NCI-H524 (cell line): Measurements from ENCODE around the gene ESPNL.

Source experiments
- DNase-seq, 2 experiments: peaks; one replicate each; lab custom pipeline; 2025; lab: John Stamatoyannopoulos, UW

The ESPNL gene

DNA sequence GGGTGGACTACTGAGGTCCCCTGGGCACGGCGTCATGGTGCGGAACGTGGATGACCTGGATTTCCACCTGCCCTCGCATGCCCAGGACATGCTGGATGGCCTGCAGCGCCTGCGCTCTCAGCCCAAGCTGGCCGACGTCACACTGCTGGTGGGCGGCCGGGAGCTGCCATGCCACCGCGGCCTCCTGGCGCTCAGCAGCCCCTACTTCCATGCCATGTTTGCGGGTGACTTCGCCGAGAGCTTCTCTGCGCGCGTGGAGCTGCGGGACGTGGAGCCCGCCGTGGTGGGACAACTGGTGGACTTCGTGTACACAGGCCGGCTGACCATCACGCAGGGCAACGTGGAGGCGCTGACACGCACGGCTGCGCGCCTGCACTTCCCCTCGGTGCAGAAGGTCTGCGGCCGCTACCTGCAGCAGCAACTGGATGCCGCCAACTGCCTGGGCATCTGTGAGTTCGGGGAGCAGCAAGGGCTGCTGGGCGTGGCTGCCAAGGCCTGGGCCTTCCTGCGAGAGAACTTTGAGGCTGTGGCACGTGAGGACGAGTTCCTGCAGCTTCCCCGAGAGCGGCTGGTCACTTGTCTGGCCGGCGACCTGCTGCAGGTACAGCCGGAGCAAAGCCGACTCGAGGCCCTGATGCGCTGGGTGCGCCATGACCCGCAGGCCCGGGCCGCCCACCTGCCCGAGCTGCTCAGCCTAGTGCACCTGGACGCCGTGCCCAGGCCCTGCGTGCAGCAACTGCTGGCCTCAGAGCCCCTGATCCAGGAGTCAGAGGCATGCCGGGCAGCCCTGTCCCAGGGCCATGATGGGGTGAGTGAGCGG, 40.8 kb downstream of the ESPNL start:
- DNase-seq = no peak

DNA sequence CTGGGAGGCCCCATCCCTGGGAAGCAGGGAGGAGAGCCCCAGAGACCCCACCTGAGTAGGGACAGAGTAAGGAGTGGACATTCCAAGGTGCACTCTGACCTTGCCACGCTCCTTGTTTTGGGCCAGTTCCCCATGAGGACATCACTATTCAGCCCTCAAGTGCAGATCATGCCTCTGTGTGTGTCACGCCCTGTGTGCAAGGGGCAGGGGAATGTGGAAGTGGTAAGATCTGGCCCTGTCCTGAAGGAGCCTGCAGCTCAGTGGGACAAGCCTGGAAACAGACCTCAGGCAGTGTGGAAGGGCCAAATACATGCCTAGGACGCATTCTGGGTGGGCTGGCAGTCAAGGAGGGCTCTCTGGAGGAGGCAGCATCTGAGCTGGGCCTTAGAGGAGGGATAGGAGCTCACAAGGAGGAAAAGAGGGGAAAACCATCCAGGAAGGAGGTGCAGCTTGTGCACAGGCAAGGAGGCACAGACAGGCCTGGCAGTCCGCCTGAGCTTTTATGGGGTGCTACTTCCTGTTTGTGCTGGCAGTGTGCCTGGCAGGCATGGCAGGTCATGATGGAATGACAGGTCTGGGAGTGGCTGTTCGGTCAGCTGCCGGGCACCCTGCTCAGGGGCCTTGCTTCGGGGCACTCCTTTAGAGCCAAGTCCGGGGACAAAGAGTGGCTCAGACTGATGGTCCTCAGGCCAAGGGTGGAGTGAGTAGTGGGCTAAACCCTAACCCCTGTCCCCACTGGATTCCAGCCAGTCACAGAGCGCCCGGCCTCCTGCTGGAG, 41.6 kb downstream of the ESPNL start:
- no peak for DNase-seq

DNA sequence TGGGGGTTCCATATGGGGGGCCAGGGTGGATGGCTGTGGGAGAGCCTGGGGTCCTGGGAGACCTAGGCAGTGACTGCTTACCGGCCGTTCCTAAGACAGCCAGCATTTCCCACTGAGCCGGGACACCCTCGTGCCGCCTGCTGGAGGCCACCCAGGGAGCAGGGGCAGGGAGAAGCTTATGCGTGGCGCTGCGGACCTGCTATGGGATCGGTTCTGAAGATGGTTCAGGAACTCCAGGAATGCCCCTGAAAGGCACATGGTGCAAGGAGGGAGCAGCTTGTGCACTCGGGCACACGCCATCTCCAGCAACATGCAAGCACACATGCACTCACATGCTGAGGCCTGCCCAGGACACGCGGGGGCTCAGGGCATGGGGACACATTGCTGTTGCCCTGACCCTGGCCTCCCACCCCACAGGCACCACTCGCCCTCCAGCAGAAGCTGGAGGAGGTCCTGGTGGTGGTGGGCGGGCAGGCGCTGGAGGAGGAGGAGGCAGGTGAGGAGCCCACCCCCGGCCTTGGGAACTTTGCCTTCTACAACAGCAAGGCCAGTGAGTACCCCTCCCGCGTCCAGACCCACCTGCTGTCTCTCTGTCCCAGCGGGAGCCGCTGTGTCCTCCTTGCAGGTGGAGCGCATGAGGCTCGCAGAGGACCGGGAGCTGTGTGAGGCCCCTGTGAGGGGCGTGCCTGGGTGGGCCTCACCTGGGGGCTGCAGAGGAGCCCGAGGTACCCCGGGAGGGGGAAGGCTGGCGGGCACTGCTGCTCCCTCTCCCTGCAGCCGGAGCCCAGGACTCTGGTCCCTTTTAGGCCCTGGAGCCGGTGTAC, 42.5 kb downstream of the ESPNL start:
- DNase-seq = no peak

DNA sequence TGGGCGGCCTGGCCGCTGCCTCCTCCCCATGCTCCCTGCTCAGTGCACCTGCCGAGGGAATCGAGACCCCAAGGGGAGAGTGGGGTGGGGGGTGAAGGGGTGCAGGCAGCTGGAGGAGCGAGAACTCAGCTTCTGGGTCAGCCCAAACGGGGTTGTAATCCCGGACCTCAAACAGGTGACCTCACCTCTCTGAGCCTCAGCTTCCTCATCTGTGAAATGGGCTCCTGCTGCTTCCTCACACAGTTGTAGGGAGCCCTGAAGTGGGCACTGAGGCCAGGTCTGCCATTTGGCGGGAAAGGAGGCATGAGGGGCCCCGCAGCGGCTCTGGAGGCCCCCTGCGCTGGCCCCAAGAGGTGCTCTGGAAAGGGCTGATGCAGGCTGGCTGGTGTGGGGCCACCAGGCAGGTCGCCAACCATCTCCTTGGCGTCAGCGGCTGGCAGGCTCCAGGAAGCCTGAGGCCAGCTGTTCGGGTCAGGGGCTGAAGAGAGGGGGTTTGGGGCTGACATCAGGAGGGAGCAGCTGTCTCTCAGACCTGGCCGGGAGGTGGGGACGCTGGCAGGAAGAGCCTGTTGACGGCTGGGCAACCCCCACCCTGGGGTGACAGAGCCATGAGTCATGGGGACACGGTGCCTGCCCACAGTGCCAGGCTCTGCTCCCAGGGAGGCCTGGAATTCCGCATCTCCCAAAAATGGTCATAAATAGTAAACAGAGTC, 43.3 kb downstream of the ESPNL start:
- peak; percentile 41 to 77 for DNase-seq

DNA sequence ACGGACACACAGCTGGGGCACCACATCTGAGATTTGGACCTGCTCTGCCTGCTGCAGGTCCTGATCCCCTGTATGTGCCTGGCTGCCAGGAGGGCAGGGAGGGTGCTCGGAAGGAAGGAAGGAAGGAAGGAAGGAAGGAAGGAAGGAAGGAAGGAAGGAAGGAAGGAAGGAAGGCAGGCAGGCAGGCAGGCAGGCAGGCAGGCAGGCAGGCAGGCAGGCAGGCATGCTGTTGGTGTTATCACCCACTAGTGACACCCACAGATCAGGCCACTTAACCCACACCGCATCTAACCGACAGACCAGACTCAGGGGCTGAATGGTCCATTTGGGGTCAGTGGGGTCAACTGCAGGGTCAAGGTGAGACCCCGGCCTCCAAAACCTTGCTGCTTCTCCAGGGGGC, 44.1 kb downstream of the ESPNL start:
- no peak for DNase-seq

DNA sequence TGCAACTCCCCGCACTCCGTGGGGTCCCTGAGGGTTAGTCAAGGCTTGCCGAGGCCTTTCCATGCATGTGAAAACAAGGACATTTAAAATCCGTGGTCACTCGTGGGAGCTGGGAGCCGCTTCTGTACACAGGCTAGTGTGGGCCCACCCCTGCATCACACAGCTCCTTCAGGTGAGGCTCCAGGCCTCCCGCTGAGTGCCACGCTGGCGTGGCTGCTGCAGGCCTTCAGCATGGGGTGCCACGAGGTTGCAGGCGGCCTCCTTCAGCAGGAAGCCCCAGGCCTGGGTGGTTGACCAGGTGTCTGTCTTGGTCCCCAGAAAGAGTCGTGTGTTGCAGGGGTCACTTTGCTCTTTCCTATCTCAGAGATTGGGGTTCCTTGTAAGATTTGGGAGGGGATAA, 44.9 kb downstream of the ESPNL start:
- no peak for DNase-seq

DNA sequence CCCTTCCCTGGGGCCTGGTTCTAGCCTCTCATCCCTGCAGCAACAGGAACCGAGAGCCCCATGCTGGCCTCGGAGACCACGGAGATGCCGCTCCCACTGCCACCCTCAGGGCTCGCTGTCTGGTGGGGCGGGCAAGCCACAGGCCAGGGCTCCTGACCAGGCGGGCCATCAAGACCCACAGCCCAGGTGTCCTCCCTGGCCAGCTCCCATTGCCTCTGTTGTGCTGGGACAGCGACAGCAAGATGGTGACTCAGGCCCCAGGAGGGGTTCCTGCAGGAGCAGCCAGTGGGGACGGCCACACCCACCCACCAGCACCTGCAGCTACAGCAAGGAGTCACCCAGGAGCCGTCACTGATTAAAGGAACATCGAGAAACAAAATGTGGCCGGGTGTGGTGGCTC, 45.7 kb downstream of the ESPNL start:
- DNase-seq = no peak

DNA sequence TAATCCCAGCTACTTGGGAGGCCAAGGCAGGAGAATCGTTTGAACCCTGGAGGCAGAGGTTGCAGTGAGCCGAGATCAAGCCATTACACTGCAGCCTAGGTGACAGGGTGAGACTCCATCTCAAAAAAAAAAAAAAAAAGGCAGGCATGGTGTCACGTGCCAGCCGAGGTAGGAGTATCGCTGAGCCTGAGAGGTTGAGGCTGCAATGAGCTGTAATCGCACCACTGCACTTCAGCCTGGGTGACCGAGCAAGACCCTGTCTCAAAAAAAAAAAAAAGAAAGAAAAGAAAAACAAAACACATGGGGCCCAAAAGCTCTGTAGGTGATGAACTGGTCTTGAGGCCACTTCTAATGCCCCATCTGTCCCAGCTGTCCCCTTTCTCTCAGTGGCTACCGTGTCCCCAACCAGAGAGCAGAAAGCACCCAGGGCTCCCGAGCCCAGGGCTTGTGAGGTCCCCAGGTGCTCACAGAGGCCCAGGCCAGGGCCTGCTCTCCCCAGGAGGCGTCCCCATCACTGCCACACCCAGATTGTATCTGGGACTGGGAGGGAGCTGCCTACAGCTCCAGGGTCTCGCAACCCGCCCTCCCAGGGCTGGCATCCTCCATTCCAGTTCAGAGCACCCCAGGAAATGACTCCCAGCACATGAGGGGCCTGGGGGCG, 46.9 kb downstream of the ESPNL start:
- DNase-seq = peak in 1 of 2 experiments; percentile 13

DNA sequence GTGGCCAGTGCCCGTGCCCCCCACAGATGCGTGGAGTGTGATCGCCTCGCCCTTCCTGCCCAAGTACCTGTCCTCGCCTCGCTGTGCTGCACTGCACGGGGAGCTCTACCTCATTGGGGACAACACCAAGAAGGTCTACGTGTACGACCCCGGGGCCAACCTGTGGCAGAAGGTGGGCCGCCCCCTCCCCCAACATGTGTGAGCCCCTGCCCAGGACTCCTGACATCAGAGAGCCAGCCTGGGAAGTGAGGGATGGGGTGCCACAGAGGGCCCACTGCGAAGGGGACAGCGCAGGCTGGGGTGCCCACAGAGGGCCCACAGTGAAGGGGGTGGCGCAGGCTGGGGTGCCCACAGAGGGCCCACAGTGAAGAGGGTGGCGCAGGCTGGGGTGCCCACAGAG, 48.8 kb downstream of the ESPNL start:
- DNase-seq = no peak

DNA sequence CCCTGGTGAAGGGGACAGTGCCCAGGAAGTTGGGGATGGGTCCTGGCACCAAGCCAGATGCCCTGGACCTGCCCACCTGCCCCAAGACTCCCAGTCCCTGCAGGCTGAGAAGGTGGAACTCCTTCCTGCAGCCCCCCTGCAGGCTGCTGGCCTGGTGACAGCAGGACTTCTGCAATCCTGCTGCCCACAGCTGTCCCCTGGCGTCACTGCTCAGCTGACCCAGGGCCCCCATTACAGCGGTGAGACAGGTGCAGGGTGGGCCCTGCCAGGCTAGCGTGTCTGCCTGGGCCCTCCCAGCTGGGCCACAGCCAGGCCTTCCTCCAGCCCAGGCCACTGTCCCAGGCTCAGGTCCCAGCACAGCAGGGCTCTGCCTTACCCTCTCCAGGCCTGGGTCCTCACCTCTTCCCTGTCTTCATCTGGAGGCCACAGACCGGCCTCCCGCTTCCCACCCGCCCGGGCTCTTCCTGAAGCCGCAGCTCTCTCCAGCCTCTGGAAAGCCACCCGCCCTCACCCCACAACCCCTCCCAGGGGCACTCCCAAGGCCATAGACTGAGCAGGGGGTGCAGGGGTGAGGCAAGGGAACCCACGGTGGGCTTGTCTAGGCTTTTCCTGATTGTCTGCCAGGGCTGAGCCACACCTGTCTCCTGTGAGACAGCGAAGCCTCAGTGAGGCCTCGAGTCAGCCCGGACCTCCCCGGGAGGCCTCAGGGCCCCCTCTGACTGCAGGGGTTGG, 49.9 kb downstream of the ESPNL start:
- DNase-seq = peak in 1 of 2 experiments; percentile 49

DNA sequence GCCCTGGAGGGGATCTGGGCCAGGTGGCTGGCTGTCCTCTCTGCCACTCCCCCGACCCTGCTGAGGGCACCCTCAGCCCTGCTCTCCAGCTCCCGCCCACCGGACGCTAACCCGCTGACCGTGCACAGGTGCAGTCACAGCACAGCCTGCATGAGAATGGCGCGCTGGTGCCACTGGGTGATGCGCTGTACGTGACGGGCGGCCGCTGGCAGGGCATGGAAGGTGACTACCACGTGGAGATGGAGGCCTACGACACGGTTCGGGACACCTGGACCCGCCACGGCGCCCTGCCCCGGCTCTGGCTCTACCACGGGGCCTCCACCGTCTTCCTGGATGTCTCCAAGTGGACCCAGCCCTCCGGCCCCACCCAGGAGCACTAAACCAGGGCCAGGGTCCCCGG, 50.5 kb downstream of the ESPNL start:
- DNase-seq = no peak

DNA sequence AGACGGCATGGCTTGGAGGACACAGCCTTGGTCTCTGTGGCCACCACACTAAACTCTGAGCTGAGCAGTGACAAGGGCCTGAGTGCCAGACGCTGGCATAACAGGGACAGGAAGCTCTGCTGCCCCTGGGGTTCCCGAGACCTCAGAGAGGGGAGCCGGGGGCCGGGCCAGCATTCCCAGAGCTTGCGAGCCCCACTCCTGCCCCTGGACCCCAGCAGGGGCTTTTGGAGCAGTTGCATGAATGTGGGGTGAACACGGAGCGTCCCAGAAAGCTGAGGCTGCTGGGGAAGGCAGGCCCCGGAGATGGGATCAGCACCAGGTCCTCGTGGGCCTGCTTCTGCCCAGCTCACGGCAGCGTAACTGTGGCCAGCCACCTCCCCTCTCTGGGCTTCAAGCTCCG, 51.1 kb downstream of the ESPNL start:
- DNase-seq = no peak

DNA sequence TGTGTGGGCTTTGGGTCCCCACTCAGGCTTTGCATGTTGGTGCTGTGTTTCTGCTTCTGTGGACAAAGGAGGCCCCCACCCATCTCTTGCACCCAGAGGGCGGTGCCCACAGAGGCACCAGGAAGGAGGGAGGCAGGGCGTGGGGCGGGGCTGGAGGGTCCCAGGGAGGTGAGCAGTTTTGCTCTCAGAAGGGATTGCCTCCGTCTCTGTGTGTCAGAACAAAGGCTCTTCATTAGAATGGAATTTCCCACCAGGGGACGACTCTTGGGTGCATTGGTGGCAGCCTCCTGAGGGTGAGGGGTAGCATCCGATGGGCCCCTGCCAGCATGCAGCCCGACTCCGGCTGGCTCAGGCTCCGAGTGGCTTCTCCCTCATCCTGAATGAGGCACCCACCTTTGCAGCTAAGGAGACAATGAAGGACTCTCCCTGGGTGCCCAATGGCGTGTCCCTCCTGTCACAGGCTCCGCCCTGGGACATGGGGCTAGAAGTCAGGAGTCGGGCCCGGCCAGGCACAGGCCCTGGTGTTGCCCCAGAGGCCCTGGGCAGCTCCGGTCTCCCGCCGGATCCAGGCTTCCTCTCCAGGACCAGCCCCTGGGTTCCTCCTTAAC, 51.6 kb downstream of the ESPNL start:
- DNase-seq = no peak

DNA sequence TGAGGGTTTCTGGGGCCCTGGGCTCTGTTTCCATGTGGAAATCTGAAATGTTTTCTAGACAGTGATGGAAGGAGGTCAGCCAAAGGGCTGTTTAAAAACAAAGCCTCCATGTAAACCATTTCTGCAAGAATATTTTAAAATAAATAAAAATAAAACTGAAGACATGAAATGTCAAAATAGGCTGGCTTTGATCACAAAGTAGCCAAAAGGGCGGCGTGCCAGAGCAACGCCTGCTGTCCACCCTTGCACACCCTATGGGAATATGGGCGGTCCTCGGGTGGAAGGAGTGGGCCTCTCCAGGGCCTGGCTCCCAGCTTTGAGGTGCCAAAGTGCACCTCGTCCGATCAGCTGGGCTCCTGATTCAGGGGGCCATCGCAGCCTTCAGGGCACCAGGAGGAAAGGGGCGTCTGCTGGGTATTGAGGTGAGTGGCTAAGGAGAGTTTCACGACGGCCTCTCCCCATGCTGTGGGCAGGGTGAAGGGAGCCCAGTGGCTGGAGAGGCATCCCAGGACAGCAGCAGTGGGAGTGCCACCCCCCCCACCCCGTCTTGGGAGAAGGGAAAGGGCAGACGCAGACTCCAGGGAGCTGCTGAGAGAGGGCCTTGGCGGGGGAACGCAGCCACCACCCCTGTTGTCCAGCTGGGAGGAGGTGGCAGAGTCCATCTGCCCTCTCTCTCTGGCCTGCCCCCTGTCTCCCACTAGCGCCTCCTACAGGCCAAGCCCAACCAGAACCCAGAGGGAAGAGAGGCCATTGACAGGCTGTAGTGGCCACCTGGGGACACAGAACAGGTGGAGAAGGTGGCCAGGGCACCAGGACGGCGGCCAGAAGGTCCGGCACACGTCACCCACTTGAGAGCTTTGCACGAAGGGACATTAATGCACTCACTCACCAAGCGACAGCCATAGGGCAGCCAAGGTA, 52.9 kb downstream of the ESPNL start:
- no peak for DNase-seq

DNA sequence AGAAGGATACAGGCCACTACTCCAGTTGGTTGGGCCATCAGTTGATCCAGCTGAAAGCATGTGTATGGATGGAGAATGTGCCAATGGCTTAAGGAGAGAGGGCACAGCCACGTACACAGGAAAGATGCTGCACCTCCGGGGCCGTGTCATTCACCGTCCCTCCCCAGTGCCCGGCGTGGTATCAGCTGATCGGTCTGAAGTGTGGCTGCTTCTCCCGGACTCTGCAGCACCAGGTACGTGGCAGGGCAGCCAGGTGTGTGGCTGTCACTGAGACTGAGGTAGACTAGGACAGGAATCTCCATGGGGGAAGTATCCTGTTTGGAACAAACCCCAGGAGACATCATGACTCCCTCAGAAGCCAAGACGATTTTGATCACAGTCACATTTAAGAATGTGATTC, 54.4 kb downstream of the ESPNL start:
- no peak for DNase-seq

DNA sequence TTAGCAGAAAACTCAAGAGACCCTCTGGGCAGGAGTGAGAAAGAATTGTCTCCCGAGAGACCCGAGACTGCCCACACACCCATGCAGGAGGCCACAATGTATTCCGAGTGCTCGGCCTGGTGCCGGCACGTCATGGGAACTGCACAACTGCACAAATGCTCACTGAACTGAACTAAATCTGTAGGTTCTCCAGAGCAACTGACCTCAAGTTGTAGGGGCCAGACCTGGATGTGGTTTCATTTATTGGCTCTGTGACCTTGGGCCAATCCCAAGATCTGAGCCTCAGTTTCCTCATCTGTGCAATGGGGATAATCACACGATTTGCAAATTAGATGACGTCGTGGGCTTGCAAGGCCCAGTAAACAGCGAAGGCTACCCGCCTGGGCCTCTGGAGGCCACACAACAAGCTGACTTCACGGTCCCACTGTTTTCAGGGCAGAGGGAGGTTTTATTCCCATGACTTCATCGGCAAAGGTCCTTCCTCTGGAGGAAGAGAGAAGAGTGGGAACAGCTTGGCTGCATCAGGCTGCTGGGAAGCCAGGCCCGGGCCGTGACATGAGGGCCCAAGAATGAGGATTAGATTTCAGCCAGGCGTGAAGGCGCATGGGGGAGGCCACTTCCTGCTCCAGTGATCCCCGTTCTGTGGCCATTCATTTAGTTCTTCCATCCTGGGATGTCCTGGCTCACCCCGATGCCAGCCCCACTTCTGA, 55.1 kb downstream of the ESPNL start:
- DNase-seq = no peak

DNA sequence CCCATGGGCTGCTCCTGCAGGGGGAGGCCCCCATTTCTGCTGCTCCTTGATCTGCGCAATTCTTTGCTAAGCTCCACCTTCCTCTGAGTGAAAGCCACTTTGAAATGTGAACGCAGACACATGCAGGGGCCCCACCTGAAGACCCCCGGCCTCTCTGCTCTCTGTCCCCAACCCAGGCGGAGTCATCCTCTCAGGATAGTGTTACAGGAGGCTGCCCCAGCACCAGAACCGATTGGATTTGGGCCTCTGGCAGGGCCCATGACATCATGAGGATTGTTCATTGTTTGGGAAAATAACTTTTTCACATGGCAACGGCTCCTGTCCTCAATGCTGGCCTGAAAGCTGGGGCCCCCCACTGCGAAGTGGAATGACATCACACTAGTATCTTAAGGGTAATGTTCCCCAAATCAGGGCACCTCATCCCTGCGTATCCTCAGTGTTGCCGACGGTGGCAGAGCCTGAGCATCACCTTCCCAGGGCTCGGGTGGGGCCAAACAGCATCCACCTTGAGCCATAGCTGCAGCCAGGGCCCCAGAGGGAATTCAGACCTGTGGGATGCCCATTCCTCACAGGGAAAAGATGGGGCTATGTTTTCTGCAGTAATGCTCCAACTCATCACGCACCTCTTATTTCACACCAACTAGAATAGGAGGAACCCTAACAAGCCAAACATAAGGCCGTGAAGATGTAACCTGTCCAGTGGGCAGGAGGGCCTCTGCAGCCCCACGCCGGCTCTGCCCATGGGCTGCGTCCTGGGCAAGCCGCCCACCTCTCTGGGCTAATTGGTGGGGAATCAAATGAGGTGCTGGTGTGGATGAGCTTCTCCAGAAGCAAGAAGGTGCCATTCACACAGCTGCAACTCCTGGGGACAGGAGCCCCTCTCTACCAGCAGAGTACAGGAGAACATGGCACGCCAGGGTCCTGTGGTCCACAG, 55.9 kb downstream of the ESPNL start:
- no peak for DNase-seq
